GM12892 (cell line): ENCODE data around the gene PKP4.

ENCODE experiments used
- POLR2A ChIP-seq: IDR thresholded peaks from 2 replicates; pipeline ENCODE4 v1.6.1; 2011; ENCODE audit warnings: low read depth, low read length, control low read depth
- POLR2AphosphoS5 ChIP-seq: IDR thresholded peaks from 2 replicates; pipeline ENCODE4 v1.6.1; 2011; ENCODE audit warnings: low read depth, low read length, control low read depth
- TAF1 ChIP-seq: IDR thresholded peaks from 2 replicates; pipeline ENCODE4 v1.6.1; 2011; ENCODE audit warnings: low read depth, mild to moderate bottlenecking, control low read depth, low read length, borderline replicate concordance

DNA sequence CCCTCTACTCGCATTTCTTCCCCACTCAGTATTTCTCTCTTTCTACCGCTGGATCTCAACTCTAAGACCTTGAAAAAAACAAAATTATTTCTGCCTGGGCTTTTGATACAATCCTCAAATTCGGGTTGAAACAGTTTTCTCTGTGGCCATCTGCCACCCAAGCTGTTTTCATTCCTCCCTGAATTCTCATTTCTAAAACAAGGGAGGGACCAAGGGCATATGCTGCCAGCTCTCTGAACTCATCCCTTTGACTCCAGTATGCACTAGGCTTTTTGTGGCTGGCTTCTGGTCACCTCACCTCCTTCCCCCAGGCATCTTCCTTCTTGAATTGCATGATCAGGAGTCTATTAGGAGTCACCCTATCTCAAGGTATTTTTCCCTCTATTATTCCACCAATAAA is 49.7 kb upstream of the PKP4 start:
- TF ChIP-seq POLR2A (no peak), POLR2AphosphoS5 (no peak), TAF1 (no peak)
